Kidney (tissue), 14 donors: ENCODE measurements around the gene ZFAND3. TPM values are rescaled to one million over a fixed set of nuclear protein-coding genes. Genes with fewer than 3 reads are reported as not detected.
A peak's percentile ranks its signal among the peaks of the same experiment; 100 is the strongest.

ENCODE experiments used
- DNase-seq, 5 donors: peaks; one replicate each; pipeline ENCODE4 v3.0.0-alpha.2; 2013 to 2020
- FAIRE-seq: peaks from 2 replicates; lab custom pipeline; 2012; peaks lifted over from hg19 to GRCh38; lab: Jason Lieb, UNC
- H3K27ac ChIP-seq, 2 donors: one replicate each; pipeline ENCODE4 v1.7.0; 2013; ENCODE audit warnings: low read depth in 2 of 2, low read length in 2 of 2, inconsistent platforms in 1 of 2
- H3K27me3 ChIP-seq: one replicate; pipeline ENCODE4 v1.7.1; 2013; ENCODE audit warnings: low read length, inconsistent platforms; ENCODE audit not compliant: control insufficient read depth, insufficient read depth
- H3K36me3 ChIP-seq, 3 donors: one replicate each; pipeline versions ENCODE4 v1.7.0 to v1.7.1; 2013; ENCODE audit warnings: low read length in 3 of 3, control low read depth in 1 of 3, inconsistent platforms in 1 of 3; ENCODE audit not compliant: insufficient read depth in 3 of 3, control insufficient read depth in 2 of 3
- H3K4me1 ChIP-seq, 3 donors: one replicate each; pipeline versions ENCODE4 v1.7.0 to v1.7.1; 2013; ENCODE audit warnings: low read length in 3 of 3, inconsistent platforms in 1 of 3, low read depth in 1 of 3; ENCODE audit not compliant: control insufficient read depth in 2 of 3, insufficient read depth in 2 of 3
- H3K4me3 ChIP-seq, 3 donors: one replicate each; pipeline versions ENCODE4 v1.7.0 to v1.8.1; 2013; ENCODE audit warnings: low read length in 3 of 3, control low read depth in 1 of 3, inconsistent platforms in 1 of 3
- H3K9ac ChIP-seq, 3 donors: one replicate each; pipeline versions ENCODE4 v1.7.0 to v1.7.1; 2013; ENCODE audit warnings: low read length in 3 of 3, control low read depth in 1 of 3, inconsistent platforms in 1 of 3
- H3K9me3 ChIP-seq, 3 donors: one replicate each; pipeline versions ENCODE4 v1.7.0 to v1.7.1; 2013; ENCODE audit warnings: low read length in 3 of 3, control low read depth in 1 of 3, inconsistent platforms in 1 of 3; ENCODE audit not compliant: control insufficient read depth in 2 of 3, insufficient read depth in 1 of 3
- intact Hi-C: fragments of 100-400 bp; cut with DNase I; formaldehyde crosslinking; loops from one replicate; pipeline ENCODE4 v1.11.1; 2022
- polyA plus RNA-seq: library from polyadenylated mRNA; stranded (reverse); fragments of 350-450 nt; fragmentation: Illumina TruSeq; extraction: RNeasy Lipid Tissue Mini Kit (QIAGEN cat#74804); gene quantifications from one replicate; pipeline ENCODE4 v1.2.3, GENCODE V29; 2014; ENCODE audit warnings: low read depth, low replicate concordance; ENCODE audit not compliant: insufficient read depth
- total RNA-seq: library from RNA; stranded (reverse); fragmentation: NEBNext Ultra II Directional; extraction: Animal tissue kit (Norgen Biotek cat#: 25700); gene quantifications from one replicate; pipeline ENCODE4 v1.2.1, GENCODE V29; 2021
- TF ChIP-seq, protein P1 (sequence below): IDR thresholded peaks from 3 replicates; pipeline ENCODE4 v1.5.1; 2012; ENCODE audit warnings: mild to moderate bottlenecking, moderate library complexity, borderline replicate concordance; ENCODE audit not compliant: insufficient read depth; ENCODE audit errors: extremely low read depth
- donor health status: control.
- donor health status: control.
- donor health status: control.
- donor health status: control.
- donor health status: control.
- donor health status: DM: yes; HTN: yes; CAD: no.
- donor health status: Normal renal cell carcinoma (clear cell type).

The ZFAND3 gene
- total and polyA plus RNA-seq, 2 donors from 2014 or later, result 44.6 to 104 TPM

DNA sequence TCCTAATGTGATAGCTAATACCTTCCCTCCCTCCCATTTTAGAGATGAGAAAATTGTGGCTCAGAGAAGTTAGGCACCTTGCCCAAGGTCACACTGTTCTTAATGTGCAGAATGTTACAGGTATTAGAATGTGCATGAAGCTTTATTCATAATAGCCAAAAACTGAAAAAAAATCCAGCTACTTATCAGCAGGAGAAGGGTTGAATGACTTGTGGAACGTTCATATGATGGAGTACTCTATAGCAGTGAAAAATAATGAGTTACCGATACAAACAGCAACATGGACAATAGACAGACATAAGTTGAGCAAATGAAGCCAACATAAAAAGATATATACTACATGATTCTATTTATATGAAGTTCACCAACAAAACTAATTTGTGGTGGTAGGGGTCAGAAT lies 37.7 kb upstream of the ZFAND3 start:
- DNase-seq, result no peak
- TF ChIP-seq, protein P1, sequence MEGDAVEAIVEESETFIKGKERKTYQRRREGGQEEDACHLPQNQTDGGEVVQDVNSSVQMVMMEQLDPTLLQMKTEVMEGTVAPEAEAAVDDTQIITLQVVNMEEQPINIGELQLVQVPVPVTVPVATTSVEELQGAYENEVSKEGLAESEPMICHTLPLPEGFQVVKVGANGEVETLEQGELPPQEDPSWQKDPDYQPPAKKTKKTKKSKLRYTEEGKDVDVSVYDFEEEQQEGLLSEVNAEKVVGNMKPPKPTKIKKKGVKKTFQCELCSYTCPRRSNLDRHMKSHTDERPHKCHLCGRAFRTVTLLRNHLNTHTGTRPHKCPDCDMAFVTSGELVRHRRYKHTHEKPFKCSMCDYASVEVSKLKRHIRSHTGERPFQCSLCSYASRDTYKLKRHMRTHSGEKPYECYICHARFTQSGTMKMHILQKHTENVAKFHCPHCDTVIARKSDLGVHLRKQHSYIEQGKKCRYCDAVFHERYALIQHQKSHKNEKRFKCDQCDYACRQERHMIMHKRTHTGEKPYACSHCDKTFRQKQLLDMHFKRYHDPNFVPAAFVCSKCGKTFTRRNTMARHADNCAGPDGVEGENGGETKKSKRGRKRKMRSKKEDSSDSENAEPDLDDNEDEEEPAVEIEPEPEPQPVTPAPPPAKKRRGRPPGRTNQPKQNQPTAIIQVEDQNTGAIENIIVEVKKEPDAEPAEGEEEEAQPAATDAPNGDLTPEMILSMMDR, result no peak

DNA sequence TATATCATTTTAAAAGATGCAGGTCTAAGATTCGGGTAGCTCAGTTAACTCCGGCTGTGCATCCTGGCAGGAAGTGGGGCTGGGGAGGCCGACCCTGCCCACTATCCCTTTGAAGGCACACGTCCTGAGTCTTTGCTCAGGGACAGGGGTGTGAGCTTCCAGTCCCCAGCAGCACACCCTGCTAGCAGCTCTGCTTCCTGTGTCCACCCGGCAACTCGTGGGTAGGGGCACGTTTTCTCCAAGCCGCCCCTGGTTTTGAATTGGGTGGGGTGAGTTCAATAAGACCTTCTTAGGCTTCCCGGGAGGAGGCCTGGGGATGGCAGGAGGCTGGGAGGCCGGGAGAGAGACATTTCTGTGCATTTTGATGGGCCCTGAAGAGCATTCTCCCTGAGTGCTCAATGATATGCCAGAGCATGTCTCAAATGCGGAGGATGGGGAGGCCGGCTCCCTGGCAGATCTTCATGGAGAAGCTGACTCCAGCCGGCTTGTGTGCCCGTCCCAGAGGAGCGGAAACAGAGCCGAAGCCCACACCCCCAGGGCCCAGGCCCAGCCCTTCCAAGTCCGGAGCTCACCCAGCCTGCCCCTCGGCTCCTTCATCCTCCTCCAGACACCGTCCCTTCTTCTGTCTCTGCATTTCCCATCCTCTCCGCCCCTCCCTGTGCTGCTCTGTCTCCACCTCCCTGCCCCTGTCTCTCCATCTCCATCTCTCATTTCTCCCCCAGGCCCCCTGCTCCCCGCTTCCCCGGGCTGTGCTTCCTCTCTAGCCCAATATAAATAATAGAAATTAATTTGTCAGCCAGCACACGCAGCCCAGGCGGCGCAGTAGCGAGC lies 36.3 kb upstream of the ZFAND3 start:
- TF ChIP-seq, protein P1, result no peak
- peak; percentile 62 to 83 (median 68) for DNase-seq
- Histone ChIP-seq H3K4me3 (peak overlapping the region; percentile 38 to 81 (median 73)), H3K9me3 (no peaks in the 10 kb centered on the region), H3K27ac (no peak overlapping the region), H3K36me3 (no peaks in the 10 kb centered on the region), H3K4me1 (peaks cover 0 to 19% (median 18%) of the 10 kb centered on the region in 3 donors), H3K27me3 (no peaks in the 10 kb centered on the region), H3K9ac (peak overlapping the region in 2 of 3 donors; percentile 25 to 68)
- intact Hi-C loops, result no loop called here
- FAIRE-seq, result no peak

More for the DNA sequence above, 37.7 kb upstream of the ZFAND3 start:
- no peaks in the 10 kb centered on the region for H3K9me3 ChIP-seq
- no peak for FAIRE-seq
- no peak overlapping the region for H3K4me3 ChIP-seq
- no peak overlapping the region for H3K9ac ChIP-seq
- no peaks in the 10 kb centered on the region for H3K27me3 ChIP-seq
- H3K27ac ChIP-seq, result no peak overlapping the region
- intact Hi-C loops, result no loop called here
- peaks cover 0 to 19% (median 19%) of the 10 kb centered on the region in 3 donors for H3K4me1 ChIP-seq
- H3K36me3 ChIP-seq, result no peaks in the 10 kb centered on the region

DNA sequence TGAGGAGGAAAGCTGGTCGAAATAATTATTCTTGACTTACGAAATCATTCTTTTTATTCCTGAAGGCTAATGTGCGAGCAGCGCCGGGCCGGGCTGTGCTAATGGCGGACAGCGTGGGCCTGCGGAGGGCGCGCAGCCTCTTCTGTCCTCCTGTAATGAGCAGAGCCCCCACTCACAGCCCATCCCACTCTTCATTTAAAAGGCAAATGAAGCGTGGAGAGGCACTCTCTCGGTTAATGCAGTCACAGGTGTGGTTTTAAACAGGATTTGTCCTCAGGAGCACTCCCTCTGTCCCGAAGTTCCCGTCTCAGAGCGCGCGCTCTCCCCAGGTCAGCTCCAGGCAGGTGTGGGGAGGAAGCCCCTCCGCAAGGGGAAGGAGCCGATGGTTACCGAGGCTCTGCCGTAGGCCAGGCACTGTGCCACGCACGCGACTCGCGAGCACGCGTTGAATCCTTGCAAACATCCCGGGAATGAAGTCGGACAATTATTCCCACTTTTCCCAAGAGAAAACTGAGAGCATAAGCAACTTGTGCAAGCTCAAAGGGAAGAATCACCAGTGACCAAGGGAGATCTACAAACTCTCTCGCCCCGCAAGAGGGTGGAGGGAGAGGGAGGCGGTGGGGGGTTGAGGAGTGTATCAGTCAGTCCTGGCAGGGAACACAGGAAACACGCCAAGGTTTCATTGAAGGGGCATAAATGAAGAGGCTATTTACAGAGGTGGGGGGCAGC lies 35.5 kb upstream of the ZFAND3 start:
- TF ChIP-seq, protein P1, result no peak
- DNase-seq, result peak in 3 of 5 donors; percentile 60 to 72 (median 64)
- peak overlapping the region; percentile 38 to 81 (median 73) for H3K4me3 ChIP-seq
- H3K27me3 ChIP-seq, result no peaks in the 10 kb centered on the region
- intact Hi-C loops, result no loop called here
- no peaks in the 10 kb centered on the region for H3K36me3 ChIP-seq
- H3K27ac ChIP-seq, result no peak overlapping the region
- H3K4me1 ChIP-seq, result peaks cover 0 to 16% (median 14%) of the 10 kb centered on the region in 3 donors
- no peak for FAIRE-seq
- H3K9me3 ChIP-seq, result no peaks in the 10 kb centered on the region
- H3K9ac ChIP-seq, result peak overlapping the region; percentile 25 to 77 (median 68)
